ENCODE results near the gene CCDC92B. TPM values are rescaled to one million over a fixed set of nuclear protein-coding genes. Genes with fewer than 3 reads are reported as not detected.

Gene CCDC92B
- total and polyA plus RNA-seq, 2 of the 4 experiments (the other 2 are of a cell fraction): not detected

- ChIA-PET CTCF (no interaction called here), POLR2A (ENCODE audit: unreplicated experiment) (no interaction called here)
- Histone ChIP-seq H3K4me1 (ENCODE audit: control insufficient read depth, insufficient read depth, low read length) (peaks cover 18% of the 10 kb centered on the region), H3K4ac (ENCODE audit: low read depth, low read length) (peak overlapping the region; percentile 68), H3K9me3 (ENCODE audit: control insufficient read depth, insufficient read depth, low read length) (no peaks in the 10 kb centered on the region), H3K18ac (ENCODE audit: low read depth, low read length) (no peak overlapping the region), H3K36me3 (ENCODE audit: control insufficient read depth, insufficient read depth, low read length) (no peaks in the 10 kb centered on the region), H3K9ac (ENCODE audit: low read depth, low read length) (peak overlapping the region; percentile 25), H3K79me1 (ENCODE audit: low read depth in 1 of 2, low read length in 2 of 2) (peaks cover 3 to 59% of the 10 kb centered on the region in 2 experiments; a peak in 3 of 4 replicates), H4K91ac (ENCODE audit: insufficient read depth, low read depth, low read length) (no peak overlapping the region), H3K27me3 (ENCODE audit: control insufficient read depth, insufficient read depth, low read length) (no peaks in the 10 kb centered on the region), H4K20me1 (ENCODE audit: insufficient read depth, low read length) (peaks cover 49% of the 10 kb centered on the region), H2BK5ac (ENCODE audit: low read depth, low read length, poor library complexity, severe bottlenecking) (no peak overlapping the region), H3K14ac (replicated peaks; ENCODE audit: low read depth, low read length) (0 out of 2 replicates have a peak overlapping the region, but pooled peaks have one; percentile 9), H2BK120ac (ENCODE audit: low read depth, low read length) (no peak overlapping the region), H3K9me1 (ENCODE audit: insufficient read depth, low read length) (peaks cover 18% of the 10 kb centered on the region), H3K4me2 (ENCODE audit: low read depth, low read length) (peak overlapping the region; percentile 84), H2AK5ac (ENCODE audit: low read depth, low read length) (peak overlapping the region; percentile 80), H2BK20ac (ENCODE audit: low read depth, low read length) (no peak overlapping the region), H3K27ac (ENCODE audit: insufficient read depth, low read length) (peak overlapping the region; percentile 47; the same call in 1 of the 2 replicates), H4K8ac (ENCODE audit: low read depth in 2 of 2, low read length in 2 of 2) (peak overlapping the region in 1 of 2 experiments; percentile 60; a peak in 1 of 4 replicates), H4K5ac (ENCODE audit: low read depth, low read length) (no peak overlapping the region), H3K23ac (ENCODE audit: low read depth, low read length) (peak overlapping the region; percentile 83), H3K4me3 (ENCODE audit: insufficient read depth, low read depth, low read length) (peak overlapping the region; percentile 66), H2BK15ac (ENCODE audit: low read depth, low read length) (no peak overlapping the region), H2AK9ac (replicated peaks; ENCODE audit: low read depth, low read length, poor library complexity) (peak overlapping the region; percentile 96), H3K56ac (ENCODE audit: extremely low read depth, insufficient read depth, low read length) (peak overlapping the region; percentile 46; the same call in 1 of the 2 replicates), H2AFZ (replicated peaks; ENCODE audit: low read length, poor library complexity) (peak overlapping the region; percentile 100)
- dilution Hi-C loops (cut with HindIII; ENCODE audit: low sequenced_read_pairs, unreplicated experiment) (no loop called here), in situ Hi-C loops (cut with MboI; ENCODE audit: low sequenced_read_pairs) (no loop called here), intact Hi-C loops (cut with micrococcal nuclease) (no loop called here)
- BruUV-seq (replicated peaks): no TSS peak
- WGBS, 2 experiments (ENCODE audit: extremely low coverage in 2 of 2, insufficient read length in 1 of 2): 1% methylated on average over 49 of the region's 82 CpGs; no CpG with 5 or more reads in 1 of the 2 experiments
- ATAC-seq (ENCODE audit: low read depth) (peak; percentile 10), DNase-seq (no peak)
- TF ChIP-seq RCOR1 (IDR thresholded peaks at IDR 0.05; ENCODE audit: insufficient replicate concordance, low read length) (no peak), MAZ (IDR thresholded peaks at IDR 0.05; ENCODE audit: borderline replicate concordance, low read depth, low read length) (no peak), BHLHE40 (IDR thresholded peaks at IDR 0.05; ENCODE audit: low read depth, low read length) (peak; percentile 80), POLR2A (IDR thresholded peaks at IDR 0.05; ENCODE audit: low read depth, low read length) (no peak), CHD1 (IDR thresholded peaks at IDR 0.05; ENCODE audit: low read depth, low read length) (no peak), MAFK (IDR thresholded peaks at IDR 0.05; ENCODE audit: low read depth, low read length) (no peak), FOS (IDR thresholded peaks at IDR 0.05; ENCODE audit: low read depth, low read length) (no peak), NFE2L2 (IDR thresholded peaks at IDR 0.05; ENCODE audit: low read depth, low read length) (no peak), CTCF (conservative IDR thresholded peaks at IDR 0.05; ENCODE audit: low read depth, low read length) (no peak), ELK1 (IDR thresholded peaks at IDR 0.05; ENCODE audit: borderline replicate concordance, low read depth, low read length) (no peak), SMC3 (IDR thresholded peaks at IDR 0.05; ENCODE audit: low read depth, low read length) (no peak), RFX5 (IDR thresholded peaks at IDR 0.05; ENCODE audit: low read depth, low read length) (no peak), MXI1 (IDR thresholded peaks at IDR 0.05; ENCODE audit: borderline replicate concordance, low read depth, low read length) (peak; percentile 86), CEBPB (IDR thresholded peaks at IDR 0.05; ENCODE audit: low read depth, low read length) (no peak)
Observed at GRCh38 chr17:2710803-2711607, 38.4 kb downstream of the CCDC92B start.

All from IMR-90 (cell line).